Prostate gland (tissue), 2 donors: ENCODE data around the gene RNASET2. TPM values are rescaled to one million over a fixed set of nuclear protein-coding genes. Genes with fewer than 3 reads are reported as not detected.

Experiments used
- DNase-seq: peaks from one replicate; pipeline ENCODE4 v3.0.0-alpha.2; 2019; ENCODE audit warnings: low spot score
- H3K27ac ChIP-seq, 2 donors: fragments of 200-600 bp; sonication (generic); 2 replicates each; pipeline ENCODE4 v1.5.1; 2017 to 2019
- H3K27me3 ChIP-seq: fragments of 200-600 bp; sonication (generic); replicated peaks from 2 replicates; pipeline ENCODE4 v1.5.1; 2019; ENCODE audit not compliant: insufficient read depth
- H3K36me3 ChIP-seq, 2 donors: fragments of 200-600 bp; sonication (generic); 1 replicate in 1 of 2; 2 replicates in 1 of 2; pipeline versions ENCODE4 v1.5.1 to v1.8.1; 2017 to 2019
- H3K4me1 ChIP-seq: fragments of 200-600 bp; sonication (generic); replicated peaks from 2 replicates; pipeline ENCODE4 v1.5.1; 2019
- H3K4me3 ChIP-seq, 2 donors: fragments of 200-600 bp; sonication (generic); 2 replicates each; pipeline ENCODE4 v1.5.1; 2017 to 2019
- H3K9me3 ChIP-seq: fragments of 200-600 bp; sonication (generic); 2 replicates; pipeline ENCODE4 v1.5.1; 2017
- CTCF ChIP-seq, 4 experiments: fragments of 200-600 bp in 2 of 4; fragments of 450-650 bp in 2 of 4; sonication (generic) in 2 of 4; IDR thresholded peaks; 1 replicate in 3 of 4; 2 replicates in 1 of 4; pipeline ENCODE4 v1.5.1; 2016 to 2019; ENCODE audit warnings: antibody characterized with exemption in 4 of 4, mild to moderate bottlenecking in 2 of 4, moderate library complexity in 2 of 4
- POLR2A ChIP-seq: fragments of 450-650 bp; IDR thresholded peaks from one replicate; pipeline ENCODE4 v1.6.1; 2016; ENCODE audit warnings: antibody characterized with exemption, mild to moderate bottlenecking
- POLR2AphosphoS5 ChIP-seq: sonication (generic); formaldehyde crosslinking; IDR thresholded peaks from one replicate; pipeline ENCODE4 v1.6.1; 2017; ENCODE audit warnings: antibody characterized with exemption
- WGBS: methylation state at CpG from one replicate; pipeline ENCODE4 v1.1.5; 2018; 5-methylcytosine and 5-hydroxymethylcytosine counted together
- intact Hi-C: fragments of 100-400 bp; cut with DNase I; formaldehyde crosslinking; loops from one replicate; pipeline ENCODE4 v1.14.2; 2022
- total RNA-seq, 2 donors: library from RNA; depleted of rRNA; stranded (reverse); fragments of >200 nt; gene quantifications; one replicate each; pipeline ENCODE4 v1.1.0, GENCODE V29; 2016

The RNASET2 gene
- total RNA-seq, 2 donors from 2014 or later, result 81.3 to 180 TPM

DNA sequence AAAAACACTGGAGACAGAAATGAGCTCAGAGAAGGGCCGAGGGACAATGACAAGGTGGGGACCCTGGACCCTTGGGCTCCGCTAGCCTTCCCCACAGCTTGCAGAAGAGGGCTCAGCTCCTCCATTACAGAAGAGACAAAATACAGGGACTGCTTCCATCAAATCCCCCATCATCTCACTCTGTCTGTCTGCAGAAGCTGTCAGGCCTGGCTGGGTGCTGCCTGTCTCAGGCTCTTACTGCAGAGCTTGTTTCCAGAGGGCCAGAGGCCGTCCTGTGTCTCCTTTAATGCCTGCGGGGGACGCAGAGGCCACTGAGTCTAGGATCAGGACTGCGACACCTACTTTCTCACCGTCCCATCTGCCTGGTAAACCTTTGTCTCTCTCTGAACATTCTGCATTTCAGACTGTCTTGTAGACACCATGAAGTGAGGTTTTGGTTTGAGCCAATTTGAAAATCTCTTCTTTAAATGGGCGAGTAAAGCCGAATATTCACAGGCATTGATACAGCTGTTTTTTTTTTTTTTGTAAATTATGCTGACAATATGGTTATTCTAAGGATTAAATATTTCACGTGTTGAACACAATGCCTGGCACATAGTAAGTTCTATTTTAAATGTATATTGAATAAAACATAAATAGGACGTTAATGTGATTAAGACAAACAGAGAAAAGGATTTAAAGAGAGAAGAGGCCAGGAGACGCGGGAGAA, 28.3 kb downstream of the RNASET2 start:
- Histone ChIP-seq H3K36me3 (no peaks in the 10 kb centered on the region), H3K27ac (no peak overlapping the region), H3K9me3 (no peaks in the 10 kb centered on the region), H3K4me3 (no peak overlapping the region), H3K4me1 (no peaks in the 10 kb centered on the region), H3K27me3 (no peaks in the 10 kb centered on the region)
- intact Hi-C loops, result no loop called here
- WGBS, result 82% methylated on average over 13 of the region's 13 CpGs
- no peak for DNase-seq
- TF ChIP-seq POLR2AphosphoS5 (no peak), CTCF (IDR thresholded peaks at IDR 0.05) (no peak), POLR2A (no peak)

DNA sequence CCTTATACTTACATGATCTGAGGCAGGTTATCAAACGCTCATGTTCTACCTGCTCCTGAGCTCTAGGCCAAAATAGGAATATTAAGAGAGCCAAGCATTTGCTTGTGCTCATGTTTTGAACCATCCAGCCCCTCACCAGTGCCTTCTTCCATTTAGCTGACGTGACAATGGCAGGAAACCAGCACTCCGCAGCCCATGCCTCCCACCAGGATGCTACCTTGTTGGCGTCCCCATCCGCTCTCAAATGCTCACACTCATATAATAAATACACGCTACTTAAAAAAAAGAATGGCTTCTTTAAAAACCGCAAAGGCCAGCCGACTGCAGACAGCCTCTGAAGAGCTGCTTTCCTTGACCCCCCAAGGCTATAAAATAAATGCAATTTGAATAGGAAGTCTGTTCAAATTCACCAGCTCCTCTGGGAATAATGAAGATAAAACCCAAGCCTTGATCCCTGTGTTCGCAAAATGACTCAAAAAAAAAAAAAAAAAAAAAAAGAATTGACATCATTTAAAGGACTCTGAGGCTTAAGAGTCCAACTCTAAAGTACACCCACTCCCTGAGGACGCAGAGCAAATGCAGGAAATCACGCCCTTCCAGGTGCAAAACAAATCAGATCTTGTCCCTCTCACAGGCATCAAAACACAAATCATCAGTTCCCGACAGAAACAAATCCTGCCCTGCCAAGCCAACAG, 29.0 kb downstream of the RNASET2 start:
- H3K27ac ChIP-seq, result no peak overlapping the region
- WGBS, result 71% methylated on average over 12 of the region's 12 CpGs
- H3K9me3 ChIP-seq, result no peaks in the 10 kb centered on the region
- DNase-seq, result no peak
- intact Hi-C loops, result no loop called here
- no peak overlapping the region for H3K4me3 ChIP-seq
- no peak for TF ChIP-seq CTCF (IDR thresholded peaks at IDR 0.05)
- TF ChIP-seq POLR2AphosphoS5, result no peak
- TF ChIP-seq POLR2A, result no peak
- no peaks in the 10 kb centered on the region for H3K27me3 ChIP-seq
- H3K36me3 ChIP-seq, result no peaks in the 10 kb centered on the region
- no peaks in the 10 kb centered on the region for H3K4me1 ChIP-seq

GRCh38 chr6:166926748-166927147, 29.6 kb downstream of the RNASET2 start:
- Histone ChIP-seq H3K4me3 (no peak overlapping the region), H3K4me1 (no peaks in the 10 kb centered on the region), H3K9me3 (no peaks in the 10 kb centered on the region), H3K27ac (no peak overlapping the region), H3K36me3 (no peaks in the 10 kb centered on the region), H3K27me3 (no peaks in the 10 kb centered on the region)
- 90% methylated on average over 12 of the region's 12 CpGs for WGBS
- TF ChIP-seq POLR2A (no peak), CTCF (IDR thresholded peaks at IDR 0.05) (no peak), POLR2AphosphoS5 (no peak)
- DNase-seq, result no peak
- intact Hi-C loops, result no loop called here

DNA sequence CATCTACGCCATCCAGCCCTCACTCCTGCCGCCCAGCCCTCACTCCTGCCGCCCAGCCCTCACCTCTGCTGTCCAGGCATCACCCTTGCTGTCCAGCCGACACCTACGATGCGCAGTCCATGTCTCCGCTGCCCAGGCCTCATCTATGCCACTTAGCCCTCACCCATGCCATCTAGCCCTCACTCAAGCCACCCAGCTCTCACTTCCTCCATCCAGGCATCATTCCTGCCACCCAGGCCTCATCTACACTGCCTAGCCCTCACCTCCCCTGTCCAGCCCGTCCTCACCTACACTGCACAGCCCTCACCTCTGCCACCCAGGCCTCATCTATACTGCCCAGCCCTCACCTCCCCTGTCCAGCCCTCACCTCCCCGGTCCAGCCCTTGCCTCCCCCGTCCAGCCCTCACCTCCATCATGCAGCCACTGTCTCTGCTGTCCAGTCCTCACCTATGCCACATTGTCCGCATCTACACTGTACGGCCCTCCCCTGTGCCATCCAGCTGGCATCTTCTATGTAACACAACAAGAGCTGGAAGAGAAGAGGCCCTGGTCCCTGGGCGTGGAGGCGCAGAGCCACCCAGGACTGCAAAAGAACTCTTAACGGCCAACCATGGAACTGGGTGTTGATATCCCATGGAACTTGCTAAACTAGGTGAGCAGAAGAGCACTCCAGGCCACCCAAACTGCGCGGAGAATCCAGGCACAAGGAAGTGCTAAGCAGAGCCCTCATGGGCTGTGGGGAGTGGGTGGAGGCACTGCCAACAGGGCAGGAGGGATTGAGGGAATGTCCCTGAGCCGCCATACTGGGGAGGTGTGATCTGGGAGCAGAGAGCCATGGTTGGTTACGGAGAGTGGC, 31.0 kb downstream of the RNASET2 start:
- no peaks in the 10 kb centered on the region for H3K27me3 ChIP-seq
- H3K27ac ChIP-seq, result no peak overlapping the region
- H3K4me1 ChIP-seq, result no peaks in the 10 kb centered on the region
- 96% methylated on average over 19 of the region's 19 CpGs for WGBS
- intact Hi-C loops, result no loop called here
- H3K36me3 ChIP-seq, result no peaks in the 10 kb centered on the region
- H3K4me3 ChIP-seq, result no peak overlapping the region
- TF ChIP-seq POLR2AphosphoS5 (no peak), CTCF (IDR thresholded peaks at IDR 0.05) (no peak), POLR2A (no peak)
- no peaks in the 10 kb centered on the region for H3K9me3 ChIP-seq
- DNase-seq, result no peak
